Stimulated activated CD4-positive, alpha-beta T cell treated with anti-CD3 and anti-CD28 coated beads, Interleukin-12 subunit alpha, Interleukin-12 subunit beta, amount 100 ng/mL, for 24 hours (primary cell): ENCODE results near the gene OR6N1.

Experiments used
- DNase-seq, 2 experiments: peaks; one replicate each; pipeline ENCODE4 v3.0.0-alpha.2; 2020; ENCODE audit warnings: low read depth in 2 of 2

Gene OR6N1

GRCh38 chr1:158752155-158752712 is 19.8 kb downstream of the OR6N1 start:
- no peak for DNase-seq

- DNase-seq, result no peak
Measured at GRCh38 chr1:158735848-158736247, 36.1 kb downstream of the OR6N1 start.

GRCh38 chr1:158732524-158732923 is 39.5 kb downstream of the OR6N1 start:
- no peak for DNase-seq

- DNase-seq, result no peak
Measured at GRCh38 chr1:158731707-158732106, 40.3 kb downstream of the OR6N1 start.

GRCh38 chr1:158730453-158730852 is 41.5 kb downstream of the OR6N1 start:
- DNase-seq, result no peak

GRCh38 chr1:158728510-158729225 is 43.3 kb downstream of the OR6N1 start:
- no peak for DNase-seq

- DNase-seq, result no peak
Measured at GRCh38 chr1:158724442-158724841, 47.6 kb downstream of the OR6N1 start.

- DNase-seq, result no peak
Measured at GRCh38 chr1:158720620-158721019, 51.4 kb downstream of the OR6N1 start, which contains the start of gene OR6K3. Gene OR6K3 (minus strand): TSS chr1:158720720. CDS start chr1:158718115, 2,605 bp downstream.

GRCh38 chr1:158719664-158720063 is 52.3 kb downstream of the OR6N1 start:
- no peak for DNase-seq

- DNase-seq, result no peak
Measured at GRCh38 chr1:158717344-158717743, 54.7 kb downstream of the OR6N1 start.

GRCh38 chr1:158716335-158716734 is 55.7 kb downstream of the OR6N1 start:
- DNase-seq, result no peak

- no peak for DNase-seq
Measured at GRCh38 chr1:158714754-158715153, 57.2 kb downstream of the OR6N1 start.
